ENCODE data around the gene TSPAN4.

TSPAN4 gene

DNA sequence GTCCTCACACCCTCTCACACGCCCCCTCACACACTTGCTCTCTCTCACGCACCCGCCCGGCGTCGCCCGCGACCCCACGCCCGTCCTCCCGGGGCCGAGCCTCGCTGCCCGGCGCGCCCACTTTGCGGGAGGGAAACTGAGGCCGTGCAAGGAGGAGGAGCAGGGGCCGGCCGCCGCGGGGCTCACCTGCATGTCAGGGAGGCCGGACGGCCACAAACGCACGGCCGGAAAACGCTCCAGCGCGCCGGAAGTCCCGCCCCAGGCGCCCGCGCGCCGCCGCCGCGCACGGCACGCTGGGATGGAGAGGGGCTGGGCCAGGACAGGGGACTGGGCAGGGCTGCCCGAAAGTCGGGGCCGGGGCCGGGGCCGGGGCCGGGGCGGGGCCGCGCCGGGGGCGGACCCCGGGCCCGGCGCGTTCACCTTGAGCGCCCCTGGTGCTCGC is 68.0 kb downstream of the TSPAN4 start, which contains the start of gene CHID1:
TSS of gene CHID1 (minus strand) at position 222 of the 442 bp plus-strand sequence. CDS start 5,994 bp downstream, outside the sequence.
- H3K4me1 Mint-ChIP-seq (ENCODE audit: low read depth): peaks cover 15% of the 10 kb centered on the region
- no peaks in the 10 kb centered on the region for H3K36me3 Mint-ChIP-seq (ENCODE audit: low read depth)
- peak within 1 kb of the TSS; percentile 88 for H3K27ac Mint-ChIP-seq
- no peaks in the 10 kb centered on the region for H3K9me3 Mint-ChIP-seq
- peak within 1 kb of the TSS; percentile 95 for H3K4me3 Mint-ChIP-seq
- H3K27me3 Mint-ChIP-seq (ENCODE audit: low read depth): no peaks in the 10 kb centered on the region

GRCh38 chr11:911031-911889 is 68.6 kb downstream of the TSPAN4 start:
- no peaks in the 10 kb centered on the region for H3K36me3 Mint-ChIP-seq (ENCODE audit: low read depth)
- peak overlapping the region; percentile 95 for H3K4me3 Mint-ChIP-seq
- H3K9me3 Mint-ChIP-seq: no peaks in the 10 kb centered on the region
- H3K4me1 Mint-ChIP-seq (ENCODE audit: low read depth): peaks cover 15% of the 10 kb centered on the region
- H3K27ac Mint-ChIP-seq: peak overlapping the region; percentile 88
- H3K27me3 Mint-ChIP-seq (ENCODE audit: low read depth): no peaks in the 10 kb centered on the region

DNA sequence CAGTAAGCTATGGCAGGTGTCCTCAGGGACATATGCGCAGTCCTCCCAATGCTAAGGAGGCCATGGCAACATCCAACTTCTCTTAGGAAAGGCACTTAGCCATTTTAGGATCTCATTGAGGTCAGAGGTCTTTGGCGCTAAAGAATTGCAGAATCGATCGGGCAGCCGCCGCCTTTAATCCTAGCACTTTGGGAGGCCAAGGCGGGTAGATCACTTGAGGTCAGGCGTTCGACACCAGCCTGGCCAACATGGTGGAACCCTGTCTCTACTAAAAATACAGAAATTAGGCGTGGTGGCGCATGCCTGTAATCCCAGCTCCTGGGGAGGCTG is 69.2 kb downstream of the TSPAN4 start:
- Mint-ChIP-seq H3K9me3 (no peaks in the 10 kb centered on the region), H3K27ac (peak overlapping the region; percentile 88), H3K36me3 (ENCODE audit: low read depth) (no peaks in the 10 kb centered on the region), H3K4me3 (peak overlapping the region; percentile 95), H3K4me1 (ENCODE audit: low read depth) (peaks cover 15% of the 10 kb centered on the region), H3K27me3 (ENCODE audit: low read depth) (no peaks in the 10 kb centered on the region)

GRCh38 chr11:912266-912665 is 69.6 kb downstream of the TSPAN4 start:
- H3K36me3 Mint-ChIP-seq (ENCODE audit: low read depth): no peaks in the 10 kb centered on the region
- no peak overlapping the region for H3K27ac Mint-ChIP-seq
- peaks cover 15% of the 10 kb centered on the region for H3K4me1 Mint-ChIP-seq (ENCODE audit: low read depth)
- no peak overlapping the region for H3K4me3 Mint-ChIP-seq
- H3K27me3 Mint-ChIP-seq (ENCODE audit: low read depth): no peaks in the 10 kb centered on the region
- H3K9me3 Mint-ChIP-seq: no peaks in the 10 kb centered on the region

GRCh38 chr11:913043-913442 is 70.4 kb downstream of the TSPAN4 start:
- Mint-ChIP-seq H3K36me3 (ENCODE audit: low read depth) (no peaks in the 10 kb centered on the region), H3K27ac (no peak overlapping the region), H3K9me3 (no peaks in the 10 kb centered on the region), H3K4me3 (no peak overlapping the region), H3K4me1 (ENCODE audit: low read depth) (peaks cover 15% of the 10 kb centered on the region), H3K27me3 (ENCODE audit: low read depth) (no peaks in the 10 kb centered on the region)

DNA sequence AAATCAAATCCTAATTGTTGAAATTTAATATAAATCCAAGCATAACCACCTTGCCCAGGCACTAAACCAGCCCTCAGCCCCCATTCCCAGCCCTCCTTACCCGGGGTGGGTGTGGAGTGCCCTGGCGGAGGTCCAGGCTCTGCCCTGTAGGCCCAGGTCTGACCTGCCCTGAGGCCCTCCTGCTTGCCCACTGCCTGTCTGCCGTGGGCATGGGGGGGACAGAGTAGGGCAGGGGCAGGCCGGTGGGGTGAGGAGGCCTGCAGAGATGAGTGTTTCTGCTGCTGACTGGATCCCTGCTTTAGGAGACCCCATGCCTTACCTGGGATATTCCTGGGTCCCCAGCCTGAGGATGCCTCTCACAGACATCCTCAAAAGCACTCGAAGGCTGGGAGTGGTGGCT is 71.6 kb downstream of the TSPAN4 start:
- no peaks in the 10 kb centered on the region for H3K36me3 Mint-ChIP-seq (ENCODE audit: low read depth)
- H3K27me3 Mint-ChIP-seq (ENCODE audit: low read depth): no peaks in the 10 kb centered on the region
- no peak overlapping the region for H3K4me3 Mint-ChIP-seq
- H3K9me3 Mint-ChIP-seq: no peaks in the 10 kb centered on the region
- H3K27ac Mint-ChIP-seq: no peak overlapping the region
- H3K4me1 Mint-ChIP-seq (ENCODE audit: low read depth): peaks cover 12% of the 10 kb centered on the region

GRCh38 chr11:914747-915501 is 72.3 kb downstream of the TSPAN4 start:
- Mint-ChIP-seq H3K4me1 (ENCODE audit: low read depth) (peaks cover 6% of the 10 kb centered on the region), H3K27me3 (ENCODE audit: low read depth) (no peaks in the 10 kb centered on the region), H3K4me3 (no peak overlapping the region), H3K9me3 (no peaks in the 10 kb centered on the region), H3K27ac (no peak overlapping the region), H3K36me3 (ENCODE audit: low read depth) (no peaks in the 10 kb centered on the region)
